WERI-Rb-1 (cell line): ENCODE results near the gene RACGAP1.

Experiments
- DNase-seq: peaks from one replicate; pipeline ENCODE4 v3.0.0-alpha.2; 2020
- H3K27ac ChIP-seq: fragments of 250-450 bp; sonication (Bioruptor Pico); 2 replicates; pipeline ENCODE4 v1.5.1; 2020; ENCODE audit warnings: mild to moderate bottlenecking, moderate library complexity
- H3K27me3 ChIP-seq: fragments of 250-450 bp; sonication (Bioruptor Pico); 2 replicates; pipeline ENCODE4 v1.5.1; 2021; ENCODE audit warnings: mild to moderate bottlenecking, low read depth, moderate library complexity; ENCODE audit not compliant: insufficient read depth, severe bottlenecking
- H3K36me3 ChIP-seq: fragments of 250-450 bp; sonication (Bioruptor Pico); 2 replicates; pipeline ENCODE4 v1.5.1; 2020; ENCODE audit warnings: mild to moderate bottlenecking, moderate library complexity
- H3K4me3 ChIP-seq: 2 replicates; pipeline ENCODE4 v1.5.1; 2011; ENCODE audit warnings: low read depth, mild to moderate bottlenecking, control low read depth, low read length
- H3K9me3 ChIP-seq: fragments of 250-450 bp; sonication (Bioruptor Pico); 2 replicates; pipeline ENCODE4 v1.5.1; 2021; ENCODE audit warnings: mild to moderate bottlenecking, moderate library complexity; ENCODE audit not compliant: severe bottlenecking
- TF ChIP-seq, protein P1 (sequence below): IDR thresholded peaks from 2 replicates; pipeline ENCODE4 v1.5.1; 2011; ENCODE audit warnings: low read depth, mild to moderate bottlenecking, control low read depth, inconsistent platforms, low read length

The RACGAP1 gene

DNA sequence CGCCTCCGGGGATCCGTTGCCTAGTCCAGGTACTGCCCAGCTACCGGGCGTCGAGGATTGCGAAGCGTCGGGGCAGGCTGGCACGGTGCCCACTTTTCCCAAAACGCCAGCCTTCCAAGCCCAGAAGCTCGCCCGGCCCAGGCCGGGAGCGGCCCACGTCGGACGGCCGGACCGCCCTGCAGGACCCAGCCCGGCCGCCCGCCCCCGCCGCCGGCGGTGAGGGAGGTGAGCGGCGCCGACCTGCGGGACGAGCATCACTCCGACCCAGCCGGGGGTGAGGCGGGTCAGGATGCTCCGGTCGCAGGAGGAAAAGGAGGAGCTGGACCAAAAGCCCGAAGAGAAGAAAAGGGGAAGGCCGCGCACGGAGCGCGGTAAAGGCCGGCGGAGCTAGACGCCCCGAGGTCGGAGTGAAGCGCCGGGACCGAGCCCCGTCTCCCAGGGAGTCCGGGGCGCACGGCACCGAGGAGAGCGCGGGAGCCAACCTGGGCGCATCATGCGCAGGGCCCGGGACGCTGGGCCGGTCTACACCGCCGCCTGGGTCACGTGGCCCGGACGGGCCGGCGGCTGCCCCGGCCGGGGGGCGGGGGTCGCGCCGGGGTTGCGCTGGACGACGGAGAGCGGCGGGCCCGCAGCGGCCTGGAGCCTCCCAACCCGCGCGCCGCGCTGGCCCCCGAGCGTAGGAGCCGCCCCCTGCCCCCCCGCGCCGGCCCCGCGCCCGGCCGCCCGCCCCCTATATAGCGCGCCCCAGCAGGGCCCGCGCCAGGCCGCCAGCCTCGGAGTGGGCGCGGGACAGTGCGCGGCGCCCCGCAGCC, 64.0 kb downstream of the RACGAP1 start, which contains the start of gene AQP5:
Gene AQP5, plus strand, starts transcription at position 762 of the 812 bp plus-strand sequence. CDS start 146 bp downstream, outside the sequence.
- Histone ChIP-seq H3K27me3 (no peaks in the 10 kb centered on the region), H3K9me3 (no peaks in the 10 kb centered on the region), H3K4me3 (no peak within 1 kb of the TSS), H3K27ac (no peak within 1 kb of the TSS), H3K36me3 (no peaks in the 10 kb centered on the region)
- DNase-seq, result no peak
- TF ChIP-seq, protein P1, sequence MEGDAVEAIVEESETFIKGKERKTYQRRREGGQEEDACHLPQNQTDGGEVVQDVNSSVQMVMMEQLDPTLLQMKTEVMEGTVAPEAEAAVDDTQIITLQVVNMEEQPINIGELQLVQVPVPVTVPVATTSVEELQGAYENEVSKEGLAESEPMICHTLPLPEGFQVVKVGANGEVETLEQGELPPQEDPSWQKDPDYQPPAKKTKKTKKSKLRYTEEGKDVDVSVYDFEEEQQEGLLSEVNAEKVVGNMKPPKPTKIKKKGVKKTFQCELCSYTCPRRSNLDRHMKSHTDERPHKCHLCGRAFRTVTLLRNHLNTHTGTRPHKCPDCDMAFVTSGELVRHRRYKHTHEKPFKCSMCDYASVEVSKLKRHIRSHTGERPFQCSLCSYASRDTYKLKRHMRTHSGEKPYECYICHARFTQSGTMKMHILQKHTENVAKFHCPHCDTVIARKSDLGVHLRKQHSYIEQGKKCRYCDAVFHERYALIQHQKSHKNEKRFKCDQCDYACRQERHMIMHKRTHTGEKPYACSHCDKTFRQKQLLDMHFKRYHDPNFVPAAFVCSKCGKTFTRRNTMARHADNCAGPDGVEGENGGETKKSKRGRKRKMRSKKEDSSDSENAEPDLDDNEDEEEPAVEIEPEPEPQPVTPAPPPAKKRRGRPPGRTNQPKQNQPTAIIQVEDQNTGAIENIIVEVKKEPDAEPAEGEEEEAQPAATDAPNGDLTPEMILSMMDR, result no peak

DNA sequence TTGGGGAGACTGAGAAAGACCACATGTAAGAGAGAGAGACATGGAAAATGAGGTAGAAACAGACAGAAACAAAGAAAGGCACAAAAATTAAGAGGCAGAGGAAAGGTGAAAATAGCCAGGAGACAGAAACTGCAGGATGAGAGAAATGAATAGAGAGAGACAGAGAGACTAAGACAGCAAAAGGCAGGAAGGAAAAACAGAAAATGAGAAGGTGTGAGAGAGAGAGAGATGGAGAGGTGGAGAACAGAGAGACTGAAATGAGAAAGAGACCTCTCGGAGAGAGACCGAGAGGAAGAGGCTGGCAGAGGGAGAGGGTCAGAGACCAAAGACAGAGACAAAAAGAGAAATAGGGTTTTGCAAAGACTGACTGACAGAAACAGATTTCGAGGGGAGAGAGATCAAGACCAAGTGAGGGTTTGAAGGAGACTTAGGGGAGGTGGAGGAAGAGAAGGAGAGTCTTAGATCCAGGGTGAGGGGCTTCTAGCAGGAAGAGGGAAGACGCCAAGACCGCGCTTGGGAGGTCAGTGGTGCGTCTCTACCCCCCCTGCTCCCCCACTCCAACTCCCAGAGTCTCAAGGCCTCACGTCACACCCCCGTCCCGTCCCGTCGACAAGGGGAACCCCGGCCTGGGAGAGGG, 64.7 kb downstream of the RACGAP1 start:
- H3K4me3 ChIP-seq, result no peak overlapping the region
- no peaks in the 10 kb centered on the region for H3K9me3 ChIP-seq
- TF ChIP-seq, protein P1, result no peak
- H3K36me3 ChIP-seq, result no peaks in the 10 kb centered on the region
- no peak overlapping the region for H3K27ac ChIP-seq
- no peak for DNase-seq
- H3K27me3 ChIP-seq, result no peaks in the 10 kb centered on the region

DNA sequence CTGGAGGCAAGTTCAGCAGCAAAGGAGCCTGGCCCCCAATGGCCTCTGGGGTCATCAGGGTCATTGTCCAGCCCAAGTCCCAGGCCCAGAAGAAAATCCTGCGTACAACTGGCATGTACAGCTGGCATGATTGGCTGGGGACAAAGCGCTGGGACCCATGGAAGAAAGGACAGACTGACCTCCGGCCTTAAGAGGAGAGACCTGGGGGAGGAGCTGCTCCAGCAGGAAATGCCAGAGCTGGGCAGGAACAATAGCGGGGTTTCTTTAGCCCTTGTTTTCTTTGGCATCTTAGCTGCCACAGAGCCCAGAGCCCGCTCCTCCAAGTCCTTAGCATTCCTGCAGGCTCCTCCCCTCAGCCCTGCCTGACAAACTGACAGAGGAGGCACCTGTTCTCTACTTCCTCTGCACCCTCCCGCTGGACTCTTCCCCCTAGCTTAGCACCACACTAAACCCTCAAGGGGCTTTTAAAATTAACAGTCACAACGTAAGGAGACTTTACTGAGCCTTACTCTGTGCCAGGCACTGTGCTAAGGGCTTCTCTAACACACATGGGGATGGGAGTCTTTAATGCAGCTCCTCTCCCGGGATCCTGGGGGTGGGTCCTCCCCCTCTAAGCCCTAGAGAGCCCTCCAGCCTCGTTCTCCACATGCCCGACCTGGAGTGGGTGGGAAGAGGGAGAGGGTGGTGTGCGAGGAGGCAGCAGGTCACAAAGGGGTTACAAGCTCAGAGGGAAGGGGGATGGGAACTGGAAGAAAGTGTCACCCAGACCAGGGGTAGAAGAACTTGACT, 65.4 kb downstream of the RACGAP1 start:
- TF ChIP-seq, protein P1, result no peak
- Histone ChIP-seq H3K4me3 (no peak overlapping the region), H3K9me3 (no peaks in the 10 kb centered on the region), H3K27ac (no peak overlapping the region), H3K36me3 (no peaks in the 10 kb centered on the region), H3K27me3 (no peaks in the 10 kb centered on the region)
- no peak for DNase-seq

DNA sequence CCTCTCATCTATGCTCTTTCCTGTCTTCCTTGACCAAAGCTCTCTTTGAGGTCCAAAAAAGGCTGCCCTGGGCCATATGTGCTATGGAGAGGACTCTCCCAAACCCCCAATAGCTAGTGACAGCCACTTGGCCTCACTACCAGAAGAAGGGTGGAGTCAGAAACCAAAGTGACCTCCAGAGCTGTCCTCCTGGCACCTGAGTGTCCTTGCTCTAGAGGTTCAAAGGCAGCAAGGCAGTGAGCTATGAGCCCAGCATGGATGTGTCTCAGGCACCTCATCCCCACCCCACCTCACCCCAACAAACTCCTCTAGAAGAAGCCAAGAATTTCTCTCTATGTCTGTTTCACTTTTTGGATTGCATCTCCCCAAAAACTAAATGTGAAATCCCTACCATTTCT, 67.7 kb downstream of the RACGAP1 start:
- Histone ChIP-seq H3K9me3 (no peaks in the 10 kb centered on the region), H3K27me3 (no peaks in the 10 kb centered on the region), H3K4me3 (no peak overlapping the region), H3K36me3 (no peaks in the 10 kb centered on the region), H3K27ac (no peak overlapping the region)
- TF ChIP-seq, protein P1, result no peak
- DNase-seq, result no peak

DNA sequence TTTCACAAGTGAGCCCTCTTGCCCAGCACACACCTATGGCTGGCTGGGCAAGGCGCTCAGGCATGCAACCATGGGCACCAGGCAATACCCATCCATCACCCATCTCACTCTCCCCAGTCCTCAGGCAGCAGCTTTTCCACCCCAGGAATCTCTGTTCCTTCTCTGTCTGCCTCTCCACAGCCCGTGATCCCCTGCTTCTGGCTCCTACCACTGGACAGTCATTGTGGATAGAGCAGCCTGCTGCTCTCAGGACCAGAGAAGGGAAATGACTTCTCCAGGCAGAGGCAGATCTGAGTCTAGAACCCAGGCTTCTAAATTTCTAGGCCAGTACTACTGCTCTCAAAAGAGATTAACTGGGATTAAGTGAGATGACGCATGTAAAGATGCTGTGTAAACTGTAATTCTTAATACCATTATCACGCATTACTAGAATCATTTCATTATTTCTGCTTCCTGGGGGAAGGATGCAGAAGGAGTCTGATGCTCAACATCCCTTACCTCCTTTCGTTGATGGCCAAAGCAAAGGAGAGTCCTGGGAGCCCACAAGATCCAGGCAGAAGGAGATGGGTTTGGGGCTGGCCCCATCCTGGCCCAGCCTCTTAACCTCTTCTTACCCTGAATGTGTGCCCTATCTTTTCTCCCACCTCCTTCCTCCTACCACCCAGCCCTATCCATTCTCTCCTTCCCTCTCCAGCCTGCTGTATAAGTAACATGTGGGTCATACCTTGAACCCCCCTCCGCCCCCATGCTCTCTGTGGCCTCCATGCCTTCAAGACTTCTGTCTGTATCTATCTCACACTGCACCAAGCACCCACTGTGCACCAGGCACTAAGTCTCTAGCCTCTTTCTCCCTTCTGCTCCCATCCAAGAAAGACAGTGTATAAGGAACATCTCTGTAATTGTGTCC, 68.4 kb downstream of the RACGAP1 start:
- H3K36me3 ChIP-seq, result no peaks in the 10 kb centered on the region
- H3K27ac ChIP-seq, result no peak overlapping the region
- no peak overlapping the region for H3K4me3 ChIP-seq
- H3K9me3 ChIP-seq, result no peaks in the 10 kb centered on the region
- TF ChIP-seq, protein P1, result no peak
- H3K27me3 ChIP-seq, result no peaks in the 10 kb centered on the region
- no peak for DNase-seq
